Measurements from ENCODE around the gene SLC38A10. TPM values are rescaled to one million over a fixed set of nuclear protein-coding genes. Genes with fewer than 3 reads are reported as not detected.

SLC38A10 gene
- polyA plus RNA-seq, 1 of the 3 experiments (the other 2 are of a cell fraction): 82.2 TPM

DNA sequence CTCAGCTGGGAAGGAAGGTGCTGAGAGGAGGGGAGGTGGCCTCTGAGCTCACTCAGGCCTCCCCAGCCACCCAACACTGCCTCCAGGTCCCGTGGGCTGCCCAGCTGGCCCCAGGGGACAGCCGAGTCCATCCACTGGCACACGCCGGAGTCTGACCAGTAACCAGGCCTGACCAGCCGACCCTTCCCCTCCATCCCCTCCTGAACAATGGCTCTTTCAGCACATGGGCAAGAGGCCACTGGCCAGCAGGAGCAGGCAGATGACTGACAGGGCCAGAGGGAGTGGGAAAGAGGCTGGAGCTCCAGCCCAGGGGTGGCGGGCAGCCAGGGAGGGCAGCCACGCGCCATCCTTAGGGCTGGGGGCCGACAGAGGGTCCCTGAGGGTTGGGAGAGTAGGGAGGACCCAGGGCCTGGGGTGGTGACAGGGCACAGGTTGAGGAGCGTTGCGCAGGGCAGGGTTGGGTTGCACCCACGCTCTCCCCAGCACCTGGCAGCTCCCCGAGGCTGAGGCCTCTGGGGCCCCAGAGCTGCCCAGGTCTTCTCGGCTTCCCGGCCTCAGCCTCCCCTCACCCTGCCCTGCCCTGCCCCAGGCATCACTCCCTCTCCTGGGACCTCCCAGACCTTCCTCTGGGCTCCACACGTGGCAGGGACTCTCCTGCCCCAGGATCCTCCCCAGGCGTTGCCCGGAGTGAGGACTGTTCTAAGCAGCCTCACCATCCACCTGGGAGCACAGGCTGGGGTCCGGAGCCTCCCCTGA lies 20.2 kb upstream of the SLC38A10 start:
- 72% methylated on average over 15 of the region's 19 CpGs for WGBS (ENCODE audit: low lambda C conversion rate)
- no peak overlapping the region for H3K4me3 ChIP-seq (ENCODE audit: low read depth in 2 of 2, low read length in 1 of 2)
- TF ChIP-seq, protein P1, sequence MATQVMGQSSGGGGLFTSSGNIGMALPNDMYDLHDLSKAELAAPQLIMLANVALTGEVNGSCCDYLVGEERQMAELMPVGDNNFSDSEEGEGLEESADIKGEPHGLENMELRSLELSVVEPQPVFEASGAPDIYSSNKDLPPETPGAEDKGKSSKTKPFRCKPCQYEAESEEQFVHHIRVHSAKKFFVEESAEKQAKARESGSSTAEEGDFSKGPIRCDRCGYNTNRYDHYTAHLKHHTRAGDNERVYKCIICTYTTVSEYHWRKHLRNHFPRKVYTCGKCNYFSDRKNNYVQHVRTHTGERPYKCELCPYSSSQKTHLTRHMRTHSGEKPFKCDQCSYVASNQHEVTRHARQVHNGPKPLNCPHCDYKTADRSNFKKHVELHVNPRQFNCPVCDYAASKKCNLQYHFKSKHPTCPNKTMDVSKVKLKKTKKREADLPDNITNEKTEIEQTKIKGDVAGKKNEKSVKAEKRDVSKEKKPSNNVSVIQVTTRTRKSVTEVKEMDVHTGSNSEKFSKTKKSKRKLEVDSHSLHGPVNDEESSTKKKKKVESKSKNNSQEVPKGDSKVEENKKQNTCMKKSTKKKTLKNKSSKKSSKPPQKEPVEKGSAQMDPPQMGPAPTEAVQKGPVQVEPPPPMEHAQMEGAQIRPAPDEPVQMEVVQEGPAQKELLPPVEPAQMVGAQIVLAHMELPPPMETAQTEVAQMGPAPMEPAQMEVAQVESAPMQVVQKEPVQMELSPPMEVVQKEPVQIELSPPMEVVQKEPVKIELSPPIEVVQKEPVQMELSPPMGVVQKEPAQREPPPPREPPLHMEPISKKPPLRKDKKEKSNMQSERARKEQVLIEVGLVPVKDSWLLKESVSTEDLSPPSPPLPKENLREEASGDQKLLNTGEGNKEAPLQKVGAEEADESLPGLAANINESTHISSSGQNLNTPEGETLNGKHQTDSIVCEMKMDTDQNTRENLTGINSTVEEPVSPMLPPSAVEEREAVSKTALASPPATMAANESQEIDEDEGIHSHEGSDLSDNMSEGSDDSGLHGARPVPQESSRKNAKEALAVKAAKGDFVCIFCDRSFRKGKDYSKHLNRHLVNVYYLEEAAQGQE (IDR thresholded peaks at IDR 0.05; ENCODE audit: low read depth, low read length): no peak
- TF ChIP-seq, protein P2, sequence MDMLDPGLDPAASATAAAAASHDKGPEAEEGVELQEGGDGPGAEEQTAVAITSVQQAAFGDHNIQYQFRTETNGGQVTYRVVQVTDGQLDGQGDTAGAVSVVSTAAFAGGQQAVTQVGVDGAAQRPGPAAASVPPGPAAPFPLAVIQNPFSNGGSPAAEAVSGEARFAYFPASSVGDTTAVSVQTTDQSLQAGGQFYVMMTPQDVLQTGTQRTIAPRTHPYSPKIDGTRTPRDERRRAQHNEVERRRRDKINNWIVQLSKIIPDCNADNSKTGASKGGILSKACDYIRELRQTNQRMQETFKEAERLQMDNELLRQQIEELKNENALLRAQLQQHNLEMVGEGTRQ (IDR thresholded peaks at IDR 0.05; ENCODE audit: borderline replicate concordance, low read depth, low read length): no peak
- TF ChIP-seq, protein P3, sequence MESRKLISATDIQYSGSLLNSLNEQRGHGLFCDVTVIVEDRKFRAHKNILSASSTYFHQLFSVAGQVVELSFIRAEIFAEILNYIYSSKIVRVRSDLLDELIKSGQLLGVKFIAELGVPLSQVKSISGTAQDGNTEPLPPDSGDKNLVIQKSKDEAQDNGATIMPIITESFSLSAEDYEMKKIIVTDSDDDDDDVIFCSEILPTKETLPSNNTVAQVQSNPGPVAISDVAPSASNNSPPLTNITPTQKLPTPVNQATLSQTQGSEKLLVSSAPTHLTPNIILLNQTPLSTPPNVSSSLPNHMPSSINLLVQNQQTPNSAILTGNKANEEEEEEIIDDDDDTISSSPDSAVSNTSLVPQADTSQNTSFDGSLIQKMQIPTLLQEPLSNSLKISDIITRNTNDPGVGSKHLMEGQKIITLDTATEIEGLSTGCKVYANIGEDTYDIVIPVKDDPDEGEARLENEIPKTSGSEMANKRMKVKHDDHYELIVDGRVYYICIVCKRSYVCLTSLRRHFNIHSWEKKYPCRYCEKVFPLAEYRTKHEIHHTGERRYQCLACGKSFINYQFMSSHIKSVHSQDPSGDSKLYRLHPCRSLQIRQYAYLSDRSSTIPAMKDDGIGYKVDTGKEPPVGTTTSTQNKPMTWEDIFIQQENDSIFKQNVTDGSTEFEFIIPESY (IDR thresholded peaks at IDR 0.05; ENCODE audit: borderline replicate concordance, low read depth): no peak
- TF ChIP-seq, protein P4, sequence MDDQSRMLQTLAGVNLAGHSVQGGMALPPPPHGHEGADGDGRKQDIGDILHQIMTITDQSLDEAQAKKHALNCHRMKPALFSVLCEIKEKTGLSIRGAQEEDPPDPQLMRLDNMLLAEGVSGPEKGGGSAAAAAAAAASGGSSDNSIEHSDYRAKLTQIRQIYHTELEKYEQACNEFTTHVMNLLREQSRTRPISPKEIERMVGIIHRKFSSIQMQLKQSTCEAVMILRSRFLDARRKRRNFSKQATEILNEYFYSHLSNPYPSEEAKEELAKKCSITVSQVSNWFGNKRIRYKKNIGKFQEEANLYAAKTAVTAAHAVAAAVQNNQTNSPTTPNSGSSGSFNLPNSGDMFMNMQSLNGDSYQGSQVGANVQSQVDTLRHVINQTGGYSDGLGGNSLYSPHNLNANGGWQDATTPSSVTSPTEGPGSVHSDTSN (IDR thresholded peaks at IDR 0.05): no peak
- TF ChIP-seq YY1 (IDR thresholded peaks at IDR 0.05; ENCODE audit: low read depth): no peak
- TF ChIP-seq MXI1 (IDR thresholded peaks at IDR 0.05; ENCODE audit: low read depth, low read length): no peak
- TF ChIP-seq ELF1 (IDR thresholded peaks at IDR 0.05): no peak
- TF ChIP-seq EZH2phosphoT487 (IDR thresholded peaks at IDR 0.05; ENCODE audit: borderline replicate concordance, low read depth): no peak
- TF ChIP-seq, protein P5, sequence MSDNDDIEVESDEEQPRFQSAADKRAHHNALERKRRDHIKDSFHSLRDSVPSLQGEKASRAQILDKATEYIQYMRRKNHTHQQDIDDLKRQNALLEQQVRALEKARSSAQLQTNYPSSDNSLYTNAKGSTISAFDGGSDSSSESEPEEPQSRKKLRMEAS (IDR thresholded peaks at IDR 0.05; ENCODE audit: low read depth): no peak
- TF ChIP-seq CHD2 (IDR thresholded peaks at IDR 0.05; ENCODE audit: low read length, partially characterized antibody): no peak
- no peak for TF ChIP-seq TCF12 (IDR thresholded peaks at IDR 0.05)
- TF ChIP-seq MEF2A (IDR thresholded peaks at IDR 0.05; ENCODE audit: borderline replicate concordance, low read depth): no peak
- no peak for TF ChIP-seq RAD21 (IDR thresholded peaks at IDR 0.05; ENCODE audit: low read length)
- no peak for TF ChIP-seq FOXJ3 (CRISPR knock-in tag; IDR thresholded peaks at IDR 0.05)
- TF ChIP-seq GABPA (IDR thresholded peaks at IDR 0.05; ENCODE audit: low read depth): no peak
- TF ChIP-seq RFX5 (IDR thresholded peaks at IDR 0.05; ENCODE audit: low read length): no peak
- TF ChIP-seq SIN3A (IDR thresholded peaks at IDR 0.05; ENCODE audit: borderline replicate concordance, low read depth, low read length): no peak
- TF ChIP-seq, protein P6, sequence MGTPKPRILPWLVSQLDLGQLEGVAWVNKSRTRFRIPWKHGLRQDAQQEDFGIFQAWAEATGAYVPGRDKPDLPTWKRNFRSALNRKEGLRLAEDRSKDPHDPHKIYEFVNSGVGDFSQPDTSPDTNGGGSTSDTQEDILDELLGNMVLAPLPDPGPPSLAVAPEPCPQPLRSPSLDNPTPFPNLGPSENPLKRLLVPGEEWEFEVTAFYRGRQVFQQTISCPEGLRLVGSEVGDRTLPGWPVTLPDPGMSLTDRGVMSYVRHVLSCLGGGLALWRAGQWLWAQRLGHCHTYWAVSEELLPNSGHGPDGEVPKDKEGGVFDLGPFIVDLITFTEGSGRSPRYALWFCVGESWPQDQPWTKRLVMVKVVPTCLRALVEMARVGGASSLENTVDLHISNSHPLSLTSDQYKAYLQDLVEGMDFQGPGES (IDR thresholded peaks at IDR 0.05; ENCODE audit: low read depth, low read length): no peak
- no peak for TF ChIP-seq RCOR1 (IDR thresholded peaks at IDR 0.05; ENCODE audit: low read length)
- ChIA-PET CTCF (interaction anchor here (0.7 to 17.2 kb wide), 8 partner anchors 11 to 223 kb away, joined by 3 to 295 read pairs (median 4); no protein-coding TSS in a partner anchor), POLR2A (interaction anchor here (0.9 to 2.7 kb wide), 5 partner anchors 8 to 237 kb away, joined by 3 to 17 read pairs (median 4); partner anchors contain the start of genes FAAP100 and SLC38A10)
- no peaks in the 10 kb centered on the region for H3K9me3 ChIP-seq
- H3K27me3 ChIP-seq (ENCODE audit: insufficient read depth): peaks cover 6% of the 10 kb centered on the region; the same call in 1 of the 2 replicates
- H3K36me3 ChIP-seq (replicated peaks in 1 of 2; ENCODE audit: control insufficient read depth in 1 of 2, insufficient read depth in 2 of 2, low read length in 1 of 2): no peaks in the 10 kb centered on the region
- no peak overlapping the region for H3K9ac ChIP-seq
- H3K4me2 ChIP-seq: no peak overlapping the region
- no peaks in the 10 kb centered on the region for H3F3A ChIP-seq (replicated peaks; ENCODE audit: insufficient read depth)
- no peak overlapping the region for H2AFZ ChIP-seq (ENCODE audit: low read depth)
- no peaks in the 10 kb centered on the region for H3K79me2 ChIP-seq (ENCODE audit: insufficient read depth)
- no peaks in the 10 kb centered on the region for H3K9me2 ChIP-seq
- no peaks in the 10 kb centered on the region for H4K20me1 ChIP-seq (ENCODE audit: insufficient read depth)
- DNase-seq: no peak
- H3K4me1 ChIP-seq (ENCODE audit: control insufficient read depth in 1 of 2, insufficient read depth in 2 of 2, low read depth in 1 of 2, low read length in 1 of 2): peaks cover 0 to 73% of the 10 kb centered on the region in 2 experiments; a peak in 1 of 4 replicates
- peak overlapping the region in 1 of 2 experiments; percentile 67; a peak in 1 of 4 replicates for H3K27ac ChIP-seq (ENCODE audit: low read depth in 2 of 2, low read length in 1 of 2)

Measured in SK-N-SH (cell line).